SU-DHL-6 (cell line): Measurements from ENCODE around the gene DNAJB8.

Experiments
- CTCF ChIP-seq: fragments of 200-600 bp; sonication (generic); IDR thresholded peaks from one replicate; pipeline ENCODE4 v1.5.1; 2017; ENCODE audit warnings: antibody characterized with exemption, mild to moderate bottlenecking, low read length, moderate library complexity; ENCODE audit not compliant: insufficient read depth, poor library complexity, severe bottlenecking
- EZH2phosphoT487 ChIP-seq: fragments of 200-600 bp; sonication (generic), shearing (Covaris generic); conservative IDR thresholded peaks from 2 replicates; pipeline ENCODE4 v1.6.1; 2018; ENCODE audit warnings: mild to moderate bottlenecking, antibody characterized with exemption, low read length, moderate library complexity, mixed read lengths

- TF ChIP-seq CTCF: no peak
- TF ChIP-seq EZH2phosphoT487: no peak
These were observed 7.0 kb upstream of the DNAJB8 start for GRCh38 chr3:128473737-128474136.
